ENCODE measurements around the gene EIF4G3. TPM values are rescaled to one million over a fixed set of nuclear protein-coding genes. Genes with fewer than 3 reads are reported as not detected.
A peak's percentile ranks its signal among the peaks of the same experiment; 100 is the strongest.

Gene EIF4G3
- total RNA-seq (2021; fragmentation: NEBNext Ultra II Directional; extraction: Animal tissue kit (Norgen Biotek cat#: 25700)) (66.6 and 67.5 TPM in 2 replicates), polyA plus RNA-seq (2011; rRNA removed) (44.8 and 47.5 TPM in 2 replicates), polyA minus RNA-seq (2011; rRNA and poly(A)+ RNA removed) (101 and 111 TPM in 2 replicates)
- 38.0 TPM for polyA plus RNA-seq (2011; cell fraction: cytosol; rRNA removed)
- polyA plus RNA-seq (2011; cell fraction: nucleus; rRNA removed): 178 TPM
- 33.8 to 49.7 TPM (median 38.9 TPM) in 4 replicates for polyA plus RNA-seq (2012, experiment 1 of 2)
- polyA plus RNA-seq (2012, experiment 2 of 2): 4.8 TPM
- 57.1 TPM for polyA plus RNA-seq (2013, experiment 1 of 2)
- polyA plus RNA-seq (2013, experiment 2 of 2): 54.4 TPM
- polyA minus RNA-seq (2011; cell fraction: cytosol; rRNA and poly(A)+ RNA removed): 39.9 TPM
- 135 TPM for polyA minus RNA-seq (2011; cell fraction: nucleus; rRNA and poly(A)+ RNA removed)
- long read RNA-seq, experiment 1, full-length matches to known transcripts: 2 of 27 reads
- long read RNA-seq, experiment 1, partial matches to known transcripts: 17 of 27 reads
- long read RNA-seq, experiment 1, other reads (novel, unspliced or antisense): 8 of 27 reads
- long read RNA-seq, experiment 2, partial matches to known transcripts: 9 of 12 reads
- long read RNA-seq, experiment 2, other reads (novel, unspliced or antisense): 3 of 12 reads

GRCh38 chr1:21176586-21177555 lies at the start of gene EIF4G3:
Gene EIF4G3 (minus strand): TSS chr1:21176897. CDS start chr1:21002742, 174,155 bp downstream.
- Histone ChIP-seq H3K79me2 (ENCODE audit: control insufficient read depth in 1 of 2, insufficient read depth in 2 of 2, low read length in 2 of 2) (peaks cover 7 to 40% of the 10 kb centered on the region in 2 experiments), H2AFZ (ENCODE audit: low read length) (peak within 1 kb of the TSS; percentile 66; the same call in 1 of the 2 replicates), H2BK20ac (ENCODE audit: low read length) (no peak within 1 kb of the TSS), H3K9ac (replicated peaks in 1 of 4; ENCODE audit: extremely low read depth in 1 of 4, low read depth in 3 of 4, low read length in 3 of 4) (peak within 1 kb of the TSS; percentile 72 to 97 (median 80)), H3K79me1 (ENCODE audit: low read depth, low read length) (no peaks in the 10 kb centered on the region), H3K27ac (ENCODE audit: low read depth, low read length) (peak within 1 kb of the TSS; percentile 91), H2BK12ac (ENCODE audit: low read depth, low read length) (no peak within 1 kb of the TSS), H4K20me1 (replicated peaks in 1 of 2; ENCODE audit: control insufficient read depth in 1 of 2, insufficient read depth in 2 of 2, low read length in 2 of 2) (peaks cover 7 to 12% of the 10 kb centered on the region in 2 experiments), H3K9me3 (ENCODE audit: insufficient read depth in 2 of 2, low read depth in 1 of 2, low read length in 1 of 2) (no peaks in the 10 kb centered on the region), H3K18ac (ENCODE audit: extremely low read depth, low read length) (peak within 1 kb of the TSS; percentile 25), H2AK5ac (ENCODE audit: low read depth, low read length) (no peak within 1 kb of the TSS), H3K4me2 (ENCODE audit: insufficient read depth in 1 of 2, low read depth in 2 of 2, low read length in 2 of 2) (peak within 1 kb of the TSS; percentile 76 to 90), H4K91ac (replicated peaks; ENCODE audit: insufficient read length, low read length) (peak within 1 kb of the TSS; percentile 1), H4K8ac (ENCODE audit: extremely low read depth, insufficient read depth, low read length) (peak within 1 kb of the TSS; percentile 100; the same call in 1 of the 2 replicates), H3K14ac (ENCODE audit: insufficient read length) (no peak within 1 kb of the TSS), H3K23me2 (ENCODE audit: low read depth, low read length) (peaks cover 6% of the 10 kb centered on the region), H3K4me1 (replicated peaks in 1 of 4; ENCODE audit: control insufficient read depth in 3 of 4, insufficient read depth in 4 of 4, low read length in 3 of 4) (peaks cover 0 to 1% (median 0%) of the 10 kb centered on the region in 4 experiments; a peak in 3 of 7 replicates), H3K36me3 (ENCODE audit: control insufficient read depth in 2 of 4, insufficient read depth in 4 of 4, low read length in 3 of 4) (peaks cover 0 to 4% (median 0%) of the 10 kb centered on the region in 4 experiments; a peak in 1 of 8 replicates), H3K4ac (replicated peaks; ENCODE audit: insufficient read length, low read depth, low read length) (no peak within 1 kb of the TSS), H4K5ac (ENCODE audit: insufficient read length, low read depth, low read length) (no peak within 1 kb of the TSS), H3K27me3 (replicated peaks in 1 of 4; ENCODE audit: control insufficient read depth in 3 of 4, extremely low read depth in 1 of 4, insufficient read depth in 3 of 4, low read length in 3 of 4) (peaks cover 0 to 17% (median 6%) of the 10 kb centered on the region in 4 experiments; a peak in 6 of 7 replicates), H3K56ac (replicated peaks; ENCODE audit: insufficient read length, low read depth, low read length) (peak within 1 kb of the TSS; percentile 33), H2BK15ac (ENCODE audit: low read length) (no peak within 1 kb of the TSS), H2BK5ac (ENCODE audit: low read depth, low read length) (peak within 1 kb of the TSS; percentile 66; the same call in 1 of the 2 replicates), H3K4me3 (ENCODE audit: extremely low read depth in 1 of 4, insufficient read depth in 2 of 4, low read depth in 3 of 4, low read length in 4 of 4) (peak within 1 kb of the TSS; percentile 69 to 100 (median 86)), H3K23ac (ENCODE audit: insufficient read length) (no peak within 1 kb of the TSS), H2BK120ac (replicated peaks; ENCODE audit: low read depth, low read length) (no peak within 1 kb of the TSS)
- ChIA-PET CTCF (ENCODE audit: partially characterized antibody) (interaction anchor here (1.0 to 2.6 kb wide), 2 partner anchors 12 to 18 kb away, joined by 3 to 8 read pairs; no protein-coding TSS in a partner anchor), POLR2A (ENCODE audit: partially characterized antibody) (interaction anchor here (0.7 to 1.4 kb wide), 2 partner anchors 12 to 389 kb away, joined by 3 to 7 read pairs; no protein-coding TSS in a partner anchor)
- peak; percentile 39 for FAIRE-seq
- DNase-seq (ENCODE audit: low read depth in 1 of 2, low spot score in 2 of 2): peak; percentile 97 to 100
- 5% methylated on average over 54 of the region's 90 CpGs; no CpG with 5 or more reads in 1 of the 2 experiments for WGBS, 2 experiments (ENCODE audit: extremely low coverage in 1 of 2, insufficient coverage in 1 of 2, insufficient read length in 1 of 2, insufficient replicate concordance in 2 of 2, low coverage in 1 of 2, low lambda C conversion rate in 2 of 2, missing lambda C conversion rate in 1 of 2)
- TF ChIP-seq POLR2AphosphoS5 (IDR thresholded peaks at IDR 0.05; ENCODE audit: low read depth, low read length): peak; percentile 94
- no peak for TF ChIP-seq MAFK (IDR thresholded peaks at IDR 0.05; ENCODE audit: low read depth, low read length)
- TF ChIP-seq SIX5 (IDR thresholded peaks at IDR 0.05; ENCODE audit: low read depth, low read length): no peak
- TF ChIP-seq SP2 (IDR thresholded peaks at IDR 0.05; ENCODE audit: low read length): no peak
- no peak for TF ChIP-seq SIN3A (conservative IDR thresholded peaks at IDR 0.05 in 1 of 2, IDR thresholded peaks at IDR 0.05 in 1 of 2; ENCODE audit: low read depth in 1 of 2, low read length in 2 of 2)
- peak; percentile 50 for TF ChIP-seq KDM4A (IDR thresholded peaks at IDR 0.05; ENCODE audit: low read depth, low read length, severe bottlenecking)
- TF ChIP-seq NANOG (IDR thresholded peaks at IDR 0.05; ENCODE audit: insufficient read depth, low read depth, low read length, poor library complexity, severe bottlenecking): no peak
